GM18511 (cell line): ENCODE data around the gene SRSF7.
"Not testable (repeated sequence)": the region's sequence is repeated elsewhere in the genome, so short reads cannot be mapped to it uniquely, and the experiment has no call there.

Source experiments
- ATAC-seq: cut with Tn5 transposase; IDR thresholded peaks from one replicate; pipeline ENCODE4 v1.9.1; 2021; ENCODE audit warnings: mild to moderate bottlenecking, moderate library complexity; ENCODE audit not compliant: unreplicated experiment

SRSF7 gene

GRCh38 chr2:38734299-38735058, 16.7 kb downstream of the SRSF7 start:
- ATAC-seq: no peak

GRCh38 chr2:38733300-38733971, 17.7 kb downstream of the SRSF7 start:
- ATAC-seq: no peak

- no peak for ATAC-seq
Measured at GRCh38 chr2:38731684-38732221, 19.4 kb downstream of the SRSF7 start.

DNA sequence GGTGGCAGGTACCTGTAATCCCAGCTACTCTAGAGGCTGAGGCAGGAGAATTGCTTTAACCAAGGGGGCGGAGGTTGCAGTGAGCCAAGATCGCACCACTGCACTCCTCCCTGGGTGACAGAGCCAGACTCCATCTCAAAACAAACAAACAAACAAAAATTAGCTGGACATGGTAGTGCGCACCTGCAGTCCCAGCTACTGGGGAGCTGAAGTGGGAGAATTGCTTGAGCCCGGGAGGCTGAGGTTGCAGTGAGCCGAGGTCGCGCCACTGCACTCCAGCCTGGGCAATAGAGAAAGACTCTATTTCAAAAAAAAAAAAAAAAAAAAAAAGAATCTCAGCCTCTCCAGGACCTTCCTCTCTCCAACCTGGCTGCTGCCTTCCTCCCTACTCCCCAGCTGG, 20.1 kb downstream of the SRSF7 start:
- ATAC-seq: no peak

DNA sequence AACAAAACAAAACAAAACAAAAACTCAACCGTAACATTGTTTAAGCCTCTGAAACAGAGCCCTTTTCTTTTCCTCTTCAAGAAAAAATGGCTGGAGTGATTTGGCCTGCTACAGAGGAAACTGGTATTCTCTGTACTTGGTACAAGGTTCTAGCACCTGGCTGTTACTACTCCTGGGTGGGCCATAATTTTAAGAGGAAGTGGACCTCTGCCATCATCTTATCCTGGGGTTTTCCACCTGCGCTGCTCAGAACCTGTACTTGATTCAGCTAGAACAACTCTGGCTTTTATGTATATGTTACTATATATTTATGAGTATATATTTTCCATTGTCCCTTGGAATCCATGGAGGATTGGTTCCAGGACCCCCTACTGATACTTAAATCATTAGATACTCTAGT, 22.5 kb downstream of the SRSF7 start:
- ATAC-seq: no peak

DNA sequence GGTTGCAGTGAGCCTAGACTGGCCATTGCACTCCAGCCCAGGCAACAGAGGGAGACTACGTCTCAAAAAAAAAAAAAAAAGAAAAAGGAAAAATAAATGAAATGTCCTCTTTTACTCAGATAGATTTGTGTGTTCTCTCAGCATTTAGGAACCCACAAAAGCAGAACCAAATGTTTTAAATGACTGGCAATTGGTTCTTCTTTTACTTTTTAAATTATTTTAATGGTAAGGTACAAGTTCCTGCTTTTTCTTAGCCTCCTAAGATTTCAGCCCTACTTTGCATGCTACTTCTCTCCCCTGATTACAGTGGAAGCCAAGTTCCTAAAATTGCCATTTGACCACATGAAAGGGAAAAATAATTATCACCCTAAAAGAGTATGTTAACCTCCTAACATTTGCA, 23.5 kb downstream of the SRSF7 start:
- ATAC-seq: no peak

DNA sequence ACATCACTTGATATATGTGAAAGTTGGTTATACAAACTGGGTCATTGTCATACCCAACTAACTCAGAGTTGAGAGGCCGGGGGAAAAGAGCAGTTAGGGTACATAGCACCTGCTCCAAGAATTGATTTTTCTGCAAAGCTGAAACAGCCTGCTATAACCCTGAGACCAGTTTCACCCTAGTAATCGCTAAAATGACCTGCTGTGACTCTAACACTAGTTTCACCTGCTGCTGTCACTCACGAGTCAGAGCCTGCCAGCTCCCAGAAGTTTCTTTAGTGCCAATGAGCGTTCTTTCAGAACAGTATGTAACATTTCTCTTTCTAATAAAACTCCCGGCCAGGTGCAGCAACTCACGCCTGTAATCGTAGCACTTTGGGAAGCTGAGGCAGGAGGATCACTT, 28.0 kb downstream of the SRSF7 start:
- ATAC-seq: peak; percentile 65

DNA sequence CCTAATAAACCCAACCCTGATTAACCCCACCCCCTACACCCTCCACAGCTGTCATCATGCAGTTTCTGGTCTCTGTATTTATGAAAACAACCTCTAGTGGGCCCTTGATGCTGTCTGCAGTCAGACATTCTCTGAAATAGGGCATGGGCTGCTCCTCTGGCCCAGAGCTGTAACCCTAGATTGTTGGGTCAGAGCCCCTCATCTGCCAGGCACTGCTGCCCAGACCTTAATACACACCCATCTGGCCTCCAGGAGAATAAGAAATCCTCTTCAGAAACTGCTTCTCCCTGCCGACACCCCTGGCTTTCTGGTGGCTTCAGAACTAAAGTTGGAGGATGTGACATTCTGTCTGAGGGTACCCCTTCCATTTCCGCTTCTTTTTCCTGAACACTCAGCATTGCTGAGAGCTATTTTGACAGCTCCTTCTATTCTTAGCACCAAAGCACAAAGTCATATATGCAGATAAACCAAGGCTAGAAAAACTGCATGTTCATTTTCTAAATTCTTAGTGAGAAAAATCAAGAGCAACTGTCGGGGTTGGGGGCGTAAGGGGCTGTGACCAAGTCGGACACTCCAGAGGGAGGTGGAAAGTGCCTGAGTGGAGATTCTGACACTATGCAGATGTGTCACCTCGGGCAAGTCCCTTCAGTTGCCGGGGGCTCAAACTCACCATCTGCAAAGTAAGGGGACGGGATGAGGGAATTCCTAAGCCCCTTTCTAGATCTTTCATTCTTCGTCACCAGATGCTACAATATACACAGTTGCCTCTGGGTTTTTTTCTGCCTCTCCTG, 28.7 kb downstream of the SRSF7 start:
- peak; percentile 38 for ATAC-seq

GRCh38 chr2:38720613-38721241, 30.4 kb downstream of the SRSF7 start:
- no peak for ATAC-seq

- ATAC-seq: no peak
Measured at GRCh38 chr2:38719706-38720105, 31.5 kb downstream of the SRSF7 start.

GRCh38 chr2:38718601-38719000, 32.6 kb downstream of the SRSF7 start:
- ATAC-seq: no peak

DNA sequence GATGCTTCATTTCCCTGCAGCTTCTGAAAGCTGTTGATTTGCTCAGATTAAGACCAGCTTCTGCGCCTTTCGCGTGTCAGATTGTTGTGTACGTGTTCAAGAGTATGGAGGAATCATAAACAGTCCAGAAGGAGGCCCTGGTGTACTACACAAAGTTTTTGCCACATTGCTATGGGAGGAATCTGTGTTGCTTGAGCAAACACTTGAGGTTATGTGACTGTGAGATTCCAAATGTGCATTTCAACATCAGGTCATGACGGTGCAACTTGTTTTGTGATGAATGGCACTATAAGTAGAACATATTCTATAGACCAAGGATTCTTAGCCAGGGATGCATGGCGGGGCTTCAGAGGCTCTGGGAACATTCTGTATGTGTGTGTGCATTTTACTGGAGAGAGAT, 35.0 kb downstream of the SRSF7 start:
- ATAC-seq: no peak

DNA sequence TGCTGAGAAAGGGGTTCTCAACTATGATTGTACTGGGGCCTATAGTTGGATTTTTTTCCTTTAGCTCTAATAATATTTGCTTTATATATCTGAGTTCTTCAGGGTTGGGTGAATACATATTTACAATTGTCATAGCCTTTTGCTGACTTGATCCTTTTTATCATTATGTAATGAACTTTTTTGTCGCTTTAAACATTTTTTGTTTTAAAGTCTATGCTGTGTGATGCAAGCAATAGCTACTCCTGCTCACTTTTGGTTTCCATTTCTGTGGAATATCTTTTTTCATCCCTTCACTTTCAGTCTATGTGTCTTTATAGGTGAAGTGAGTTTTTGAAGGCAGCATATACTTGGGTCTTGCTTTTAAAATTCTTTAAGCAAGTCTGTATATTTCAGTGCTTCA, 36.2 kb downstream of the SRSF7 start:
- ATAC-seq: not testable (repeated sequence)

GRCh38 chr2:38713338-38713737, 37.8 kb downstream of the SRSF7 start:
- ATAC-seq: no peak

DNA sequence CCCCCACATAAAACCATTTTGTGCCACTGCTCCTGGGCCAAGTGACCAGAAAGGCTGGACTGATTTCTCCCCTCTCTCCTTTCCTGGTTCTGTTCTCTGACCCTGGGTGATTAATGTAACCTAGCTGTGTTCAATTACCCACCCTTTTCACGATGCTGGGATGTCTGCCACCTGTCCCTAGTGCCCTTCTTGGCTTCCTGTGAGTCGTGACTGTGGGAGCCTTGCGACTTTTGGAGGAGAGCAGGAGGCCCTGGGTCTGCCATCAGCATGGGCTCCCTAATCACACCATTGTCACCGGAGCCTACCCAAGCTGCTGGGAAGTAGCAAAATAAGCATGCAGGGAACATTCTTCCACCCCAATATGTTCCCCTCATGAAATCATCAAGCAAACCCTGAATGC, 38.3 kb downstream of the SRSF7 start:
- ATAC-seq: no peak

- no peak for ATAC-seq
Measured at GRCh38 chr2:38712413-38712812, 38.7 kb downstream of the SRSF7 start.

GRCh38 chr2:38711558-38711957, 39.6 kb downstream of the SRSF7 start:
- no peak for ATAC-seq

DNA sequence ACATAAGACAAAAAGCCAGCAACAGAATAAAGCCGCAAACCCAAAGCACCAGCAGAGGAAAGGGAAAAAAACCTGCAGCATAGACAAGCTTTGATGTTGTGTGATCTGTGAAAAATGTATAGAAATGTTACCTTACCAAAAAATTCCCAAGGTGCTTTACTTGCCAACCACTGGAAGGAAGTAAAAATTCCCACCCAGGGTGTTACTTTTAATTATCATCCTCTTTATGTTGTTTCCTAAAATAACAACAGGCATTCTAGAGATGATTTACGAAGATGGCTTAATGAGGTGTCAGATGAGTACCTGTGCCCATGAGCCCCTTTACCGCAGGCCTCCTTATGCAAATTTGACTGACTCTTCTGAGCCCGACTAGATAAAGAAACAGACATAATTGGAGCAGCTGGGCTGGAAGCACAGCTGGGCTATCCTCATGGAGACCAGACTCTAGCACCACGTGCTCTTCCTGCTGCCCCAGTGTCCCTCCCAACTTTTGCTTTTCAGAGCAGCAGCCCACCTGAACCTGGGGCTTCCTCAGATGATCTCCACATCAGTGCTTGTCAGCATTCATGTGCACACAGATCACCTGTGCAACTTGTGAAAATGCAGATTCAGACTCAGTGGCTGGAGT, 41.5 kb downstream of the SRSF7 start:
- ATAC-seq: peak; percentile 80

- ATAC-seq: no peak
Measured at GRCh38 chr2:38708900-38709566, 42.1 kb downstream of the SRSF7 start.

DNA sequence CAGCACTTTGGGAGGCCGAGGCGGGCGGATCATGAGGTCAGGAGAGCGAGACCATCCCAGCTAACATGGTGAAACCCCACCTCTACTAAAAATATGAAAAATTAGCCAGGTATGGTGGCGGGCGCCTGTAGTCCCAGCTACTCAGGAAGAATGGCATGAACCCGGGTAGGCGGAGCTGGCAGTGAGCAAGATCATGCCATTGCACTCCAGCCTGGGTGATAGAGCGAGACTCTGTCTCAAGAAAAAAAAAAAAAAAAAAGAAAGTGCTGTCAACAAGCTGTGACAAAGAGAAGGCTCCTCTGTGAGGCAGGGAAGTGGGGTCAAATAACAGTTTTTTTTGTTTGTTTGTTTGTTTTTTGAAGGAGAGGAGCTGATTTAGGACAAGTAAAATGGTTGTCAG, 42.7 kb downstream of the SRSF7 start:
- not testable (repeated sequence) for ATAC-seq
